GM19395 (cell line): ENCODE measurements around the gene METRNL.
"Not testable (repeated sequence)": the region's sequence is repeated elsewhere in the genome, so short reads cannot be mapped to it uniquely, and the experiment has no call there.

ENCODE experiments used
- ATAC-seq: cut with Tn5 transposase; IDR thresholded peaks from one replicate; pipeline ENCODE4 v1.9.1; 2021; ENCODE audit warnings: mild to moderate bottlenecking, moderate library complexity; ENCODE audit not compliant: unreplicated experiment

The METRNL gene

DNA sequence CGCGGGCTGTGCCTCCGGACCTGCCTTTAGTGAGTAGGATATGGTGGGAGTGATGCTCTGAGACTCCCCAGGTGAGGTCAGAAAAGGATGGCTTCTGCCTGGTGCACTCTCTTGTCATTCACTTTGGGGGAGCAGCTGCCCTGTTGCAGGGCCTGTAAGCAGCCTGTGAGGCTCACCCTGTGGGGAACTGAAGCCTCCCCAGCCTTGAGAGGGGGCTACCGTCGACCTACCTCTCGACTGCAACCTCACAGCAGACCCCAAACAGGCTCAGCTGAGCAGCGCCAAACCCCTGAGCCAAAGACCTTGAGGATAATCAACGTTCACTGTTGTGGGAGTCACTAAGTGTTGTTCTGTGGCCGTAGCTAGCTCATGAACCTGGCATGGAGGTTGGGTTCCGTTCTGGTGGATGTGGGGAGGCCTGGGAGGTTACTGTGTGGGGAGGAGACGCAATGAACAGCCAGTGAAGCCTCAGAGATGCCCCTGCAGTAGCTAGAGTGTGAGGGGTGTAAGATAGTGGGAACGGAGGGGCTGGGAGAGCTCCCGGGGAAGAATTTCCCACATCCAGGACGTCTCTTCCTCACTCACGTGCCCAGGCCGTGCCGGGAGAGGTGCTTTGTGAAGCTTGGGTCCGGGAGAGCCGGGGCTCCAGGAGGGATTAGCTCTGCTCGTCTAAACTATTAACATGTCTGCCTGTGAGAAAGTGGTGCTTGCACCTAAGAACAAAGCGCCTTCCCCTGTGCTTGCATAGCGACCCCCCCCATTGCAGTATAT, 38.8 kb downstream of the METRNL start:
- no peak for ATAC-seq

DNA sequence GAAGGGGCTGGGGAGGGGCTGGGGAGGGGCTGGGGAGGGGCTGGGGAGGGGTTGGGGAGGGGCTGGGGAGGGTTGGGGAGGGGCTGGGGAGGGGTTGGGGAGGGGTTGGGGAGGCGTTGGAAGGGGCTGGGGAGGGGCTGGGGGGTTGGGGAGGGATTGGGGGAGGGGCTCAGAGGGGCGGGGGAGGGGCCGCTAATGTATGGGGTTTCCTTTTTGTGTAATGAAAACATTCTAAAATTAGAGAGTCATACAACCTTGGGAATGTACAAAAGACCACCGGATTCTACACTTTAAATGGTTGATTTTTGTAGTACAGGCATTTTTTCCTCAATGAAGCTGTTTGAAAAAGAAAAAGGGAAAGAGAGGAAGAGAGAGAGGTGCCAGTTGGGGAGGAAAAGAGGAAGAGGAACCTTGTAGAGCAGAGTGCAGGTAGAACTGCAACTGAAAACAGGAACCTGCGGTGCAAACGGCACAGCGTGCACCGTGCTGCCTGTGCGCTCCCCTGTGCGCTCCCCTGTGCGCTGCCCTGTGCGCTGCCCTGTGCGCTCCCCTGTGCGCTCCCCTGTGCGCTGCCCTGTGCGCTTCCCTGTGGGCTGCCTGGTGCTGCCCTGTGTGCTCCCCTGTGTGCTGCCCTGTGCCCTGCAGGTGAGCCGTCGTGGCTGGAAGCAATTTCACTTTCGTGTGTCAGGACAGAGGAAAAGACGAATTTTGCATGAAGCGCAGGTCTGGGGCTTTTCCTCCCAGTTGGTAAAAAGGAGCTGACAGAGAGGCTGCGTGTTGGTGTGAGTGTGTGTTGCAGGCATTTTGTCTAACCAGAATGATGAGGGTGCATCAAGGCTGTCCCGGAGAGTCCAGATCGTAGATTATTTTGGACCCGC, 40.8 kb downstream of the METRNL start:
- ATAC-seq: no peak

DNA sequence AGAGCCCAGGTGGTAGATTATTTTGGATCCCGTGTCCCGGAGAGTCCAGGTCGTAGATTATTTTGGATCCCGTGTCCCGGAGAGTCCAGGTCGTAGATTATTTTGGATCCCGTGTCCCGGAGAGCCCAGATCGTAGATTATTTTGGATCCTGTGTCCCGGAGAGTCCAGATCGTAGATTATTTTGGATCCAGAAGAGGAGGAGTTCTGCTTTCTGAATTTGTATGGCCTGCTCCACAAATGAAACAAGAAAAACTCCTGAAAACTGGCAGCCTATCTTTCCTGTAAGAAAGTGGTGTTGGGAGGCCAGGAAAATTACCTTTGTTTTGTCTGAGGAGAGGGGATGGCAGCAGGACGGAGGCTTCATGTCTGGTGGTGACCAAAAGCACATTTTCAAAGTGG, 42.1 kb downstream of the METRNL start:
- not testable (repeated sequence) for ATAC-seq

DNA sequence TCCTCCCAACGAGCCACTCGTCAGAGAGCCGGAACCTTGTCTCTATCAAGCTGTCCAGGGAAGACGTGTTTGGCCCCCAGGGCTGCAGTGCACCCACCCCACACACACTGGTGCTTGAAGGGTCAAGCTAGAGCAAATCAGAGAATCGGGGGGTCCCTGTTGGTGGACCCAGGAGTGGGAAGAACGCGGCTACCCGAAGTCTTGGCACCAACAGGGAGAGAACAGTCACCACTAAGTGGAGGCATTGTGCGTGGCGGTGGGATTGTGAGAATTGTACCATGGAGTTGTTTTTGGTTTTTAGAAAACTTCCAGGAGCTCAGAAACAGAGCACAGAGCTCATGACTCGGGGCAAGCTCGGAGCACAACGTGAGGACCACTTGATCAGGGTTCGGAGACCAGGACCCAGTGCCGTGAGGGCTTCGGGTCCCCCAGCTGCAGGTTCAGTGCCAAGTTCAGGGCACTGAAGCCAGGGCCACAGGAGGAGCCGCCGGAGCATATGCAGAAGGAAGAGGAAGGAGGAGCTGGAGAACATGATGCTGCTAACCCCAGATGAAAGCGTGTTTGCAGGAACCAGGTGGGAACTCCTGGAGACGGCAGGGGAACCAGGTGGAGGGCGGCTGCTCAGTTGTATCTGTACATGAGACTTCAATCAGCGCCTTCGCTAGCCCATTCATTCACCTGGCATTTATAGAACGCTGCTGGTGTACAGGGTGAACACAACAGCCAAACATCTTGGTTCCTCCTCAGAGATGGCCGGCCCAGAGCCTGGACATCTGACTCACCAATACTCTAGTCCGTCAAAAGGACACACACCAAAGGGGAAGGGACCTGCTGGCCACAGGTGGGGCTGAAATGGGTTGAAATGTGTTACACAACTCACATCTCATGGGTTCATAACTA, 42.8 kb downstream of the METRNL start:
- ATAC-seq: no peak

DNA sequence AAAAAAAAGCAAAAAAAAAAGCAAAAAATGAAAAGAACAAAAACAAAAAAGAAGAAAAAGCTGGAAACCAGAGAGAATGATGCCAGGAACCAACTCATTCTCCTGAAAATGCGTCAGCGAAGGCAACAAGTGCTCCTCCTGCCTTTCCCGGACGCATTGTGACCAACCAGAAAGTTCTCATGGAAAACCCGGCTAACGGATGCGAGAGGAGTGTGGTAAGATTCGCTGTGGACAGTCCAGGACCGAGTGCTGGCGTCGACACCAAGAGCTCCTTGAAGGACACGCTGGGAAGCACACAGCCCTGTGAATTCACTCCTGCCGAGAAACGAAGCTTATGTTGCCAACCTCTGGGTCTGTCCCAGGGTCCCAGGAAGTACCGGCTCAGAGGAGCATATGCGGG, 43.4 kb downstream of the METRNL start:
- ATAC-seq: no peak

DNA sequence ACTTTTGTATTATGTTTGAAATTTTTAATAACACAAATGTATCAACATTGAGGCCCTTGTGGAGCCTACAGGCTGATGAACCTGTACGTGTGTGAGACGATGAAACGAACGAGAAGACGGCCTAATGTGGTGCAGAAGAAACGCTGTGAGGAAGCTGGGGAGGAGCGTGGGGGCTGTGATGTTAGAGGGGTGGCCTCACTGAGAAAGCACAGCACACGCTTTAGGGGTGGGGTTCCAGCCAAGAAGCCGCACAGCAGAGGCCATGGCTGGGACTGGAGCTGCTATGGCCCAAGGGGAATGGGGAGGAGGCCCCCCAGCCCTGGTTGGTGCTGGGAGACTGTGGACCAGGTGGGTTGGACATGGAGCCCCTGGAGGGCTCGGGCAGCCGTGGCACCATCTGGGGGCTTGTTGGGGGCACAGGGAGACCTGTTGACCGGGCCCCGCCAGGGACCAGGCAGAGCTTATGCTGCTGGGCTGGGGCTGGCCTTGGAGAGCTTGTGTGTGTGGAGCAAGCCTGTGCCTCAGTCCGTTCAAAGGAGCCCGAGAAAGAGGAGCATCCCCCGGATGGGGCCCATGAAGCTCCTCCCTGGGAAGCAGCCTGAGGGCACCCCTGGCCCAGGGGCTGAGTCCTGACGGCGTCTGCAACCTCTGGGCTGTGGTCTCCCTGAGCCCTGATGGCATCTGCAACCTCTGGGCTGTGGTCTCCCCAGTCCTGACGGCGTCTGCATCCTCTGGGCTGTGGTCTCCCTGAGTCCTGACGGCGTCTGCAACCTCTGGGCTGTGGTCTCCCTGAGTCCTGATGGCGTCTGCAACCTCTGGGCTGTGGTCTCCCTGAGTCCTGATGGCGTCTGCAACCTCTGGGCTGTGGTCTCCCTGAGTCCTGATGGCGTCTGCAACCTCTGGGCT, 44.7 kb downstream of the METRNL start:
- no peak for ATAC-seq

DNA sequence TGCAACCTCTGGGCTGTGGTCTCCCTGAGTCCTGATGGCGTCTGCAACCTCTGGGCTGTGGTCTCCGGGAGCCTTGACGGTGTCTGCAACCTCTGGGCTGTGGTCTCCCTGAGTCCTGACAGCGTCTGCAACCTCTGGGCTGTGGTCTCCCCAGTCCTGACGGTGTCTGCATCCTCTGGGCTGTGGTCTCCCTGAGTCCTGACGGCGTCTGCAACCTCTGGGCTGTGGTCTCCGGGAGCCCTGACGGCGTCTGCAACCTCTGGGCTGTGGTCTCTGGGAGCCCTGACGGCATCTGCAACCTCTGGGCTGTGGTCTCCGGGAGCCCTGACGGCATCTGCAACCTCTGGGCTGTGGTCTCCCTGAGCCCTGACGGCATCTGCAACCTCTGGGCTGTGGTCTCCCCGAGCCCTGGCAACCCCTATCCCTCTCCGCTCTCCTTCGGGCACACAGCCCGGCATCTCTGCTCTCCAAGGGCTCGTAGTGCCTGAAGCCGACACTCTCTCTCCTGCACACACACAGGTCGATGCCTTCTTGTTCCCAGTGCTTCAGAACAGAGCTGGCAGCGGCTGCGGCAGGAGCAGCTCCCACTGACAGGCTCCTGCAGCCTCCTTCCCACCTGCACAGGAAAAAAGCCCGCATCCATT, 45.6 kb downstream of the METRNL start:
- ATAC-seq: no peak

DNA sequence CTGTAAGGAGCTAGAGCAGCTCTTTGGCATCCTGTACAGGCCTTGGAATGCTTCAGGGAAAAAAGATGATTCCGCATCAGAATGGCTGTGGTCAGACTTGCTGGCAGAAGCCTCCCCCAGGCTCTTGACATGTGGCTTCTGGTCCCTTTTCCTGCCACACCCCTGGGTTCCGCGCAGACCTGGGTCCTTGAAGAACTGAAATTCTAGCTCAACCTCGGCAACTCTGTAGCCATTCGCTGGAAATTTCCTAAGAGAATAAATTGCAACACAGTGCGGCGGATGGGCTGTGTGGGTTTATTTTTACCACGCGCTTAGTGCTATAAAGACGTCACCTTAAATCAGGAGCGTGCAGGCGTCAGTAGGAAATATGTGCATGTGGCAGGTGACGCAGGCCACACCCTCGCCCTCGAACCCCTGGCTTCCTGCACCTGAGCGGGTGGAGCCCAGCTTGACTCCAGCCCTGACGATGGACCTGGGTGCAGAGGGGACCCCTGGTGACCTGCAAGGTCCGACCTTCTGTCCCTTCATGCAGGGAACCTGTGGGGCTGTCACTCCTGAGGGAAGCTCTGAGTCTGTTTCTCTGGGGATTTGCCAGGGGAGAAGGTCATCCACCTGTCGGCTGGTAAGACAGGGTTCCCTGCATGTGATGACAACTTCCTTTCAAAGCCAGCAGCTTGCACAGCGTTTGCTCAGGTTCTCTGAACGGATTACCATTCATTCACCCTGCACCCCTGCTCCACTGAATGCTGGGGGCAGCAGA, 46.3 kb downstream of the METRNL start:
- ATAC-seq: no peak

DNA sequence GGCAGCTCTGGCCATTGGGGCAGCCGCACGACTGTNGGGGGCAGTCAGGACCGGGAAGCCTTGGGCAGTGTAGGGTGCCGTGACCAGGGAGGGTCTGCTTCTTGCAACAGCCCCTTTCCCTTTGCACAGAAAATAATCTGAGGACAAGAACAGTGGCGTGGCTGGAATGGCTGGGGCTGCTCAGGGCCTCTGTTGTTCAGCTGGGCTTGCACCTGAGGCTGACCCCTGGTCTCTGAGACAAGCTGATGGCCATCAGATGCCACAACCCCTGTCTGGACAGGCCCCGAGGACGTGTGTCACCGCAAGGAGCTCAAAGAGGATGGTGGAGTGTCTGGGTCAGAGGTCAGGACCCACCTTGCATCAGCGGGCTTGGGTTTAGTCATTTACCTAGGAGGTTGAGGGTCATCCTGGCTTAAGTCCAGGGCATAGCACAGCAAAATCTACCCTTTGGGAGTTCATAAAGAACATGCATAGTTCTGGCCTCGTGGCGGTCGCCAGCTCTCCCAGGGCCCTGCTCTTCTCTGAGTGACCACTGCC, 46.9 kb downstream of the METRNL start:
- ATAC-seq: no peak

DNA sequence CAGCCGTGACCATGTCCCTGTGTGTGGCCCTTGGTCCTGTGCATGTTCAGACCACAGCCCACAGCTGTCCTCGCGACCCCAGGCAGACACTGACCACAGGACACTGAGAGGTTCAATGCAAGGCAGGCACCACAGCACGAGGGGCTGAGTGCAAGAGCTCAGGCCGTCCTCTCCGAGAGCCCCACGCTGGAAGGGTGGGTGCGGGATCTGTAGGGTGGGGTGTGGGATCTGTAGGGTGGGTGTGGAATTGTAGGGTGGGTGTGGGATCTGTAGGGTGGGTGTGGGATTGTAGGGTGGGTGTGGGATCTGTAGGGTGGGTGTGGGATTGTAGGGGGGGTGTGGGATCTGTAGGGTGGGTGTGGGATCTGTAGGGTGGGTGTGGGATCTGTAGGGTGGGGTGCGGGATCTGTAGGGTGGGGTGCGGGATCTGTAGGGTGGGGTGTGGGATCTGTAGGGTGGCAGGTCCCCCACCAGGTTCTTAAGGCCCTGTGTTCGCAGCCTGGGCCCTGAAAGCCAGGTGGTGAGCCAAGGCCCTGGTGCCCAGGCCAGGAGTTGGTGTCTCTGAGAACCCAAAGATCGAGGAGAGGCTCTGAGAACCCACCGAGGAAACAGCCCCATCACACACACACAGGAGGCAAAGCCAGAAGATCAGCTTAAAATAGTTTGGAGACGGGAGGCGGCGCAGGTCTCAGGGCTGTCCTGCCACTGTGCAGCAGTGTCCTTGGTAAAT, 48.2 kb downstream of the METRNL start:
- no peak for ATAC-seq

DNA sequence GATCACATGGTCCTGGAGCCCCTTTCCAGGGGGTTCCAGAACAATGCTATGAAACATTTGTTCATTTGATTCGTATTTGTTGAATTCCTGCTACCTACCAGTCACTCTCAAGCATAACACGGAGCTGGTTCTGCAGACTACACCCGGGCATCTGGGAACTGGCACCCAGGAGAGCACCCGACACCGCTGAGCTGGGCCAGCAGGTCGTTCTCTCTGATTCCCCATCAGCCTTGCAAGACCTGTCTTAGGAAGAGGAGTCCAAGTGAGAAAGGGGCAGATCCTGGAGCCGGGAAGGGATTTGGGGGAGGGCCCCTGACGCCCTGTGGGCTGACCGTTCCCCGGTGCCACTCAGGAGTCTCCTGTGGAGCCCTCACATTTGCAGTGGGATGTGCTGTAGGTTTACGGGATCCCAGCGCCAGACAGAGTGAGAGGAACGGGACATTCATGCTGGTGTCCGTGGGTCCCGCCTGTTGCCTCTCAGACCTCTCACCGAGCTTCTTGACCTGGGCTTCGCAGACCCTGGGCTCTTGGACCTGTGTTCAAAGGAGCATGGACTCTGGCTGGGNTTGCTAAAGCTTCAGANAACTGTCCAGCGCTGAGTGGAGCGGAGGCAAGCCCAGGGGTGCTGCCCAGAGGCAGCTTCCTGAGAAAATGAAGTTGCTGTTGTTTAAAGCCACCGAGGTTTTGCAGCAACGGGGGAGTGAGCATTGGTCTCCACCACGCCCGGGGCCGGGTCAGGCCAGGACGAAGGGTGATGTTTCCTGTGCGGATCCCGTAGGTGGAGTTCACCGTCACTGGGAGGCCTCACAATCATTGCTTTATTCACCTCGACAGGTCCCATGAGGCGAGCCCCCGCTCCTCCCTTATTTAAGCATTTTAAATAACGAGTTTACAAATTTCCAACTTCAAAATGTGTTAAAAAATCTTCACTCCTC, 49.2 kb downstream of the METRNL start:
- ATAC-seq: no peak

DNA sequence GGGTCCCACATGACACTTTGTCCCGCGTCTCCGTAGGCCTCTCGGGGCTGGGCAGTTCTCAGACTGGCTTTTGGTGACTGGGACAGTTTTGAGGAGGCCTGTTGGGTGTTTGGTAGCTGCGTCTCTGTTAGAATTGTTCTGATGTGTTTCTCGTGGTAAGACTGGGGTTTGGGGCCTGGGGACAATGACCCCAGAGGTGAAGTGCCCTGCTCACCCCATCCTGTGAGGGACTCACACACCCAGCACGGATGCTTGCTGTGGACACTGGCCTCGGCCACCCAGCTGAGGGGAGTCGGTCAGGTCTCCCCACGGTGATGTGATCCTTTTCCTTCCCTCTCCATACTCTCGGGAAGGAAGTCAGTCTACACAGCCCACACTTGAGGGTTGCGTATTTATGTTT, 50.3 kb downstream of the METRNL start:
- ATAC-seq: no peak

DNA sequence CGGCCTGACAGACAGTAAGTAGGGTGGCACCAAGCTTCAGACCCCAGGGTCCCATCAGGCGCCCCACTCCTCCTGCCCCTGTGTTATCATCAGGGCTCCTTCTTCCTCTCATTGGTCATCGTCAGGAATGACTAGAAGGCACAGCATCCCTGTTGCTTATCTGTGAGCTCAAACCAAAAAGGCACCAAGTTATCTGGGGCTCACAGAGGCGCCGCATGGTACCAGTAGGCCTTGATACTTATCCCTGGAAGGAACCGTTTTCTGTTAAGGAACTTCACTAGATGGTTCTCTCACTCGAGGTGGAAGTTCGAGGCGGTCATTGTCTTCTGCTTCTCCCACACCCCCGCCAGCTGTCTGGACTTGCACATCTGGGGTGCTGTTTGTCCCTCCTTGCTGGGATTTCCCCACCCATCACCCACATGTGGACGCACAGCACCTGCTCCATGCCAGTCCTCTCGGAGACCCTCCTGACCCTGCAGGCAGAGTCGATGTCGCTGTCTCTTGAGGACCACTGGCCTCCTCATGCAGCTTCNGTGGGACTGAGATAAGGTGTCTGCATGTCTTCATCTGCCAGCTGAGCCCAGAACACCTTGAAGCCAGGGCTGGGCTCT, 52.1 kb downstream of the METRNL start:
- ATAC-seq: no peak

DNA sequence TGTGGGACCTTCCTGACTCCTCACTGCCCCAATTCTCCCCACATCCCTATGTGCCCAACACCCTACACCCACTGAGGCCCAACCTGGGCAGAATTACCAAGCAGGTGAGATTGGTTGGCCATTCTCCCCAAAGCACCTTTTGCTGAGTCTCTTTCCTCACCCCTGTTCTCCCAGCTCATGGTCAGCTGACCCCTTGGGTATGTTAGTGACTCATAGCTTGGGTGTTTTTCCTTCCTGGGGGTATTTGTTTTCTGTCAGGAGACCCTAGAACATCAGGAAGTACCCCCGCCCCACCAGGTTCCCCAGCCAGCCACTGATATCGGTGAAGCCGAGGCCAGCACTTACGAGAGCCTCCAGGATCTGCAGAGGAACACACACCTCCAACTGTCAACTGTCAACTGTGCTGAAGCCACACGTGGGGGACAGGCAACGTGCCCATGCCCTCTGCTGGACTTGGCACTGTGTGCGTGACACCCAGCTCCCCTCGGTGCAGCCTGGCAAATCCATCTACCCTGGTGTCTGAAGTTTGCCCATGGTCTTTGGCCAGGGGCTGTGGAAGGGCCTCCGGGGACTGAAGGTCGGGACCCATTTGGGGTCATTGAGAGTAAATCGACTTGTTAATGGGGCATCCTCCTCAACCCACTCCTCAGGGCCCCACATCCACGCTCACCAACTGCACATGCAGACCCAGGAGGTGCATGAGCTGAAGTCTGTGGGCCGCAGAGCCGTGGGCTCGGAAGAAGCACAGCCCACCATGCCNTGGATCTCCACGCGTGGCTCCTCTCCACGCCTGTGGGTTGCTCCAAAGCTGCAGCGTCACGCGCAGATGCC, 53.1 kb downstream of the METRNL start:
- no peak for ATAC-seq

DNA sequence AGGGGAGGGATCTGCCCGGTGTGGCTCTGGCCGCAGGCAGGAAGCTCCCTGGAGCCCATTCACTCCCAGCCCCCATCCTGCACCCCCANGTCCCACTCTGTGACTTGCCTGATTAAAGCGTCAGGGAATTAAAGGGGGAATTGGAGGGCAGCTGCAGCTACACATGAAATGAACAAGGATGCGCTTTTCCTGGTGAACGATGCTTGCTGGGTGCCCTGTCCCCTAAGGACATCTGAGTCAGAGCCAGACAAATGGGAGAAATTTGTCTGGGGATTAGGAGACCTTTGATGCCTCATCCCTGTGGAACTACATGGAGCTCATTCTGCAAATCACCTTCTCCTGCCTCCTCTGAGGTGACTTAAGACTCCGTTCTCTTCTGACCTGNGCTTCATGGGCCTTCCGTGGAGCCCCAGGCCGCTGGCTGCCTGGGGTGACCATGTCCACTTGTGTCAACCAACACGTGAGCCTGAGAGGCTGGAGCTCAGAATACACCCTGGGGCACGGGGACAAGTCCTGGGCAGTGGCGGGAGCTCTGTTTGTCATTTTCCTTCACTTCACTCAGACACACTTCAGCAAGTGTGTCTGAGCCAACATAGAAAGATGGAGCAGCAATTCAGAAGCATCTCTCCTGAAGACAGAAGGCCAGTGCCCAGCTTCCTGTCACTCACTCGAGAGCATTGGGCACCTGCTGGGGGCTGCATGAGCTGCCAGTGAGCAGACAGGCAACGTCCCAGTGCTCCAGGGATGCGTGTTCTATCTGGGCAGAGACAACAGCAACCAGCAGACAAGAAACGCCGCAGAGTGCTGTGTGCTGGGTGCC, 54.1 kb downstream of the METRNL start:
- no peak for ATAC-seq
